Measurements from ENCODE around the gene CASK.

CASK gene

DNA sequence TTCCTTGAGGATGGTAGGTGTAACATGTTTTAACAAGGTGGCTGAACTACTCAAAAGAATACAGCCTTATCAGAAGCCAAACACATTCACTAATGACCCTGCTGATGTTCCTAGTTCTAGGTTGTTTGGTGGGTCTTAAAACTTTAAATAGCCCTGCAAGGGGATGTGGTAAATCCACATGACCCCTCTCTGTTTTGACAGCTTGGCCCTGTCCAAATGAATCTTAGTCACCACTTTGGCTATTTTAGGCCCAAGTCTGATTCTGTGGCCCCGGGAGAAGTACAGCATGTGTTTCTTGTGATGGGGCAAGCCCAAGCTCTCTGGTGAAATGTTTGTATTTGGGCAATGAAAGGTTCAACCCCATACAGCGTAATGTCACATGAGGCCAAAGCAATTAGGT lies 289.1 kb downstream of the CASK start:
- Histone ChIP-seq H3K4me2 (ENCODE audit: low read depth, low read length) (no peak overlapping the region), H3K79me2 (ENCODE audit: low read length) (no peaks in the 10 kb centered on the region), H3K27ac (ENCODE audit: low read length) (peak overlapping the region; percentile 38; the same call in 1 of the 2 replicates), H3K9ac (ENCODE audit: low read length) (no peak overlapping the region), H3K9me2 (replicated peaks; ENCODE audit: insufficient read depth, low read length) (no peaks in the 10 kb centered on the region), H3K4me1 (ENCODE audit: low read length) (no peaks in the 10 kb centered on the region), H3F3A (ENCODE audit: insufficient read depth, low read length) (no peaks in the 10 kb centered on the region), H3K4me3 (ENCODE audit: low read length) (no peak overlapping the region), H3K9me3 (replicated peaks; ENCODE audit: insufficient read depth, low read length) (no peaks in the 10 kb centered on the region), H3K36me3 (replicated peaks; ENCODE audit: insufficient read depth, low read length) (no peaks in the 10 kb centered on the region), H3K27me3 (replicated peaks; ENCODE audit: insufficient read depth, low read length) (no peaks in the 10 kb centered on the region), H4K20me1 (ENCODE audit: insufficient read depth, low read length) (no peaks in the 10 kb centered on the region), H2AFZ (ENCODE audit: low read length) (no peak overlapping the region)
- DNase-seq = peak; percentile 6
- no peak for TF ChIP-seq EZH2 (optimal IDR thresholded peaks at IDR 0.05; ENCODE audit: low read depth, low read length)

GRCh38 chrX:41630091-41630490 lies 293.3 kb downstream of the CASK start:
- Histone ChIP-seq H3F3A (ENCODE audit: insufficient read depth, low read length) (no peaks in the 10 kb centered on the region), H4K20me1 (ENCODE audit: insufficient read depth, low read length) (no peaks in the 10 kb centered on the region), H3K9me3 (replicated peaks; ENCODE audit: insufficient read depth, low read length) (no peaks in the 10 kb centered on the region), H3K4me1 (ENCODE audit: low read length) (no peaks in the 10 kb centered on the region), H3K4me2 (ENCODE audit: low read depth, low read length) (no peak overlapping the region), H3K27me3 (replicated peaks; ENCODE audit: insufficient read depth, low read length) (no peaks in the 10 kb centered on the region), H3K27ac (ENCODE audit: low read length) (no peak overlapping the region), H3K79me2 (ENCODE audit: low read length) (no peaks in the 10 kb centered on the region), H3K4me3 (ENCODE audit: low read length) (no peak overlapping the region), H2AFZ (ENCODE audit: low read length) (no peak overlapping the region), H3K9ac (ENCODE audit: low read length) (no peak overlapping the region), H3K36me3 (replicated peaks; ENCODE audit: insufficient read depth, low read length) (no peaks in the 10 kb centered on the region), H3K9me2 (replicated peaks; ENCODE audit: insufficient read depth, low read length) (no peaks in the 10 kb centered on the region)
- TF ChIP-seq EZH2 (optimal IDR thresholded peaks at IDR 0.05; ENCODE audit: low read depth, low read length) (no peak), EZH2phosphoT487 (IDR thresholded peaks at IDR 0.05; ENCODE audit: low read length) (no peak), CTCF (IDR thresholded peaks at IDR 0.05; ENCODE audit: low read length) (no peak)
- DNase-seq = no peak

DNA sequence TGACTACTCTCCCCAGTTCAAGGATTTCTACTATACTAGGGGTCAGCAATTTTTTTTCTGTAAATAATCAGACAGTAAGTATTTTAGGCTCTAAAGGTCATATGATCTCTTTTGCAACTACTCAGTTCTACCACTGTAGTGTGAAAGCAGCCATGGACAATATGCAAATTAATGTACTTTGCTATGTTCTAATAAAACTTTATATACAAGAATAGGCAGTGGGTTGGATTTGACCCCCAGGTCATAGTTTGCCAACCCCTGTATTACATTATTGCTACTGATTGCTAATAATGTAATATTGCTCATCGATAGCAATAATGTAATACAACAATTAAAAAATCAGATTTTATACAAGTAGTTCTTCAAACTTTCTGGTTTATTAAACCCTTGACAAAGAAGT lies 293.8 kb downstream of the CASK start:
- Histone ChIP-seq H3K36me3 (replicated peaks; ENCODE audit: insufficient read depth, low read length) (no peaks in the 10 kb centered on the region), H4K20me1 (ENCODE audit: insufficient read depth, low read length) (no peaks in the 10 kb centered on the region), H3K9me3 (replicated peaks; ENCODE audit: insufficient read depth, low read length) (no peaks in the 10 kb centered on the region), H3K9ac (ENCODE audit: low read length) (no peak overlapping the region), H3K27ac (ENCODE audit: low read length) (no peak overlapping the region), H3K4me2 (ENCODE audit: low read depth, low read length) (no peak overlapping the region), H3K27me3 (replicated peaks; ENCODE audit: insufficient read depth, low read length) (no peaks in the 10 kb centered on the region), H3K4me3 (ENCODE audit: low read length) (no peak overlapping the region), H2AFZ (ENCODE audit: low read length) (no peak overlapping the region), H3K79me2 (ENCODE audit: low read length) (no peaks in the 10 kb centered on the region), H3K4me1 (ENCODE audit: low read length) (no peaks in the 10 kb centered on the region), H3F3A (ENCODE audit: insufficient read depth, low read length) (no peaks in the 10 kb centered on the region), H3K9me2 (replicated peaks; ENCODE audit: insufficient read depth, low read length) (no peaks in the 10 kb centered on the region)
- no peak for DNase-seq
- TF ChIP-seq EZH2phosphoT487 (IDR thresholded peaks at IDR 0.05; ENCODE audit: low read length) = no peak
- TF ChIP-seq EZH2 (optimal IDR thresholded peaks at IDR 0.05; ENCODE audit: low read depth, low read length) = no peak
- no peak for TF ChIP-seq CTCF (IDR thresholded peaks at IDR 0.05; ENCODE audit: low read length)

GRCh38 chrX:41621222-41621723 lies 302.1 kb downstream of the CASK start:
- no peaks in the 10 kb centered on the region for H3K9me3 ChIP-seq (replicated peaks; ENCODE audit: insufficient read depth, low read length)
- no peaks in the 10 kb centered on the region for H3K36me3 ChIP-seq (replicated peaks; ENCODE audit: insufficient read depth, low read length)
- H3F3A ChIP-seq (ENCODE audit: insufficient read depth, low read length) = no peaks in the 10 kb centered on the region
- H3K9ac ChIP-seq (ENCODE audit: low read length) = no peak overlapping the region
- no peaks in the 10 kb centered on the region for H4K20me1 ChIP-seq (ENCODE audit: insufficient read depth, low read length)
- no peaks in the 10 kb centered on the region for H3K27me3 ChIP-seq (replicated peaks; ENCODE audit: insufficient read depth, low read length)
- no peak overlapping the region for H2AFZ ChIP-seq (ENCODE audit: low read length)
- H3K27ac ChIP-seq (ENCODE audit: low read length) = no peak overlapping the region
- TF ChIP-seq EZH2 (optimal IDR thresholded peaks at IDR 0.05; ENCODE audit: low read depth, low read length) (no peak), EZH2phosphoT487 (IDR thresholded peaks at IDR 0.05; ENCODE audit: low read length) (no peak), CTCF (IDR thresholded peaks at IDR 0.05; ENCODE audit: low read length) (no peak)
- no peak for DNase-seq
- no peaks in the 10 kb centered on the region for H3K9me2 ChIP-seq (replicated peaks; ENCODE audit: insufficient read depth, low read length)
- no peaks in the 10 kb centered on the region for H3K79me2 ChIP-seq (ENCODE audit: low read length)
- no peaks in the 10 kb centered on the region for H3K4me1 ChIP-seq (ENCODE audit: low read length)
- H3K4me3 ChIP-seq (ENCODE audit: low read length) = no peak overlapping the region
- no peak overlapping the region for H3K4me2 ChIP-seq (ENCODE audit: low read depth, low read length)
